ENCODE measurements around the gene LRIT3.

GRCh38 chr4:109836985-109837384 is 10.9 kb upstream of the LRIT3 start:
- TF ChIP-seq POLR2AphosphoS5 (IDR thresholded peaks at IDR 0.05; ENCODE audit: low read depth, low read length) = no peak
- TF ChIP-seq TAF1 (IDR thresholded peaks at IDR 0.05; ENCODE audit: borderline replicate concordance, insufficient read depth, low read length) = no peak
- no peak for TF ChIP-seq REST (IDR thresholded peaks at IDR 0.05; ENCODE audit: insufficient read depth in 1 of 2, low read depth in 2 of 2, low read length in 2 of 2)
- no peak for TF ChIP-seq FOXP2 (optimal IDR thresholded peaks at IDR 0.05; ENCODE audit: borderline replicate concordance, extremely low read depth, extremely low read length, insufficient read depth)
- TF ChIP-seq SIN3A (IDR thresholded peaks at IDR 0.05; ENCODE audit: borderline replicate concordance, insufficient read depth, low read length) = no peak
